GM12878 (cell line): ENCODE results near the gene SRSF3. TPM values are rescaled to one million over a fixed set of nuclear protein-coding genes. Genes with fewer than 3 reads are reported as not detected.

ENCODE experiments used
- BMI1 ChIP-seq: fragments of 450-650 bp; IDR thresholded peaks from 2 replicates; pipeline ENCODE4 v1.6.1; 2016; ENCODE audit warnings: mild to moderate bottlenecking, moderate library complexity, borderline replicate concordance
- CUX1 ChIP-seq: IDR thresholded peaks from 2 replicates; pipeline ENCODE4 v1.6.1; 2012; ENCODE audit warnings: improper control_type of control experiment, low read depth, low read length; ENCODE audit not compliant: insufficient replicate concordance
- KAT2A ChIP-seq: conservative IDR thresholded peaks from 2 replicates; pipeline ENCODE4 v1.6.1; 2011; ENCODE audit warnings: low read depth, low read length; ENCODE audit not compliant: control insufficient read depth
- KLF5 ChIP-seq: fragments of 450-650 bp; IDR thresholded peaks from 2 replicates; pipeline ENCODE4 v1.6.1; 2014; ENCODE audit warnings: mild to moderate bottlenecking; ENCODE audit not compliant: partially characterized antibody
- NFIC ChIP-seq: IDR thresholded peaks from 2 replicates; pipeline ENCODE4 v1.6.1; 2012; ENCODE audit warnings: low read depth, mild to moderate bottlenecking, inconsistent platforms, low read length, moderate library complexity
- PAX5 ChIP-seq: IDR thresholded peaks from 2 replicates; pipeline ENCODE4 v1.6.1; 2011; ENCODE audit warnings: low read depth, low read length, borderline replicate concordance
- POLR2AphosphoS2 ChIP-seq: IDR thresholded peaks from 2 replicates; pipeline ENCODE4 v1.6.1; 2011; ENCODE audit warnings: low read depth, mild to moderate bottlenecking, low read length, improper control_type of control experiment, moderate library complexity
- polyA plus RNA-seq, 11 experiments: library from polyadenylated mRNA; depleted of rRNA in 4 of 11; unstranded in 6 of 11; stranded (reverse) in 5 of 11; fragments of >200 nt; fragmentation: Nextera tagmentation in 4 of 11; fragmentation: Illumina TruSeq in 1 of 11; extraction: Ambion mirVana in 4 of 11; extraction: Trizol in 1 of 11; gene quantifications; 1 replicate in 1 of 11; 2 replicates in 10 of 11; pipeline versions ENCODE4 v1.2.1 to v1.2.3, GENCODE V29; 2011 to 2016; ENCODE audit warnings: inconsistent platforms in 2 of 11, missing spikeins in 2 of 11, low read depth in 1 of 11
- total RNA-seq, 4 experiments: library from RNA; depleted of rRNA in 3 of 4; stranded (reverse); fragments of >200 nt in 3 of 4; fragmentation: Illumina TruSeq in 1 of 4; extraction: Trizol in 1 of 4; gene quantifications; 2 replicates each; pipeline versions ENCODE4 v1.2.1 to v1.2.3, GENCODE V29; 2013 to 2021
- TF ChIP-seq, protein P1 (sequence below): fragments of 450-650 bp; IDR thresholded peaks from 2 replicates; pipeline ENCODE4 v1.6.1; 2016; ENCODE audit warnings: mild to moderate bottlenecking

Gene SRSF3
- total and polyA plus RNA-seq, 10 of the 15 experiments (the other 5 are each of a cell fraction or from before 2014, with no cell fraction given), result 195 to 1,377 (median 493) TPM

- TF ChIP-seq PAX5, result peak; percentile 42; the same call in 1 of the 2 replicates
- no peak for TF ChIP-seq POLR2AphosphoS2
- no peak for TF ChIP-seq BMI1
- no peak for TF ChIP-seq KAT2A
- TF ChIP-seq, protein P1, sequence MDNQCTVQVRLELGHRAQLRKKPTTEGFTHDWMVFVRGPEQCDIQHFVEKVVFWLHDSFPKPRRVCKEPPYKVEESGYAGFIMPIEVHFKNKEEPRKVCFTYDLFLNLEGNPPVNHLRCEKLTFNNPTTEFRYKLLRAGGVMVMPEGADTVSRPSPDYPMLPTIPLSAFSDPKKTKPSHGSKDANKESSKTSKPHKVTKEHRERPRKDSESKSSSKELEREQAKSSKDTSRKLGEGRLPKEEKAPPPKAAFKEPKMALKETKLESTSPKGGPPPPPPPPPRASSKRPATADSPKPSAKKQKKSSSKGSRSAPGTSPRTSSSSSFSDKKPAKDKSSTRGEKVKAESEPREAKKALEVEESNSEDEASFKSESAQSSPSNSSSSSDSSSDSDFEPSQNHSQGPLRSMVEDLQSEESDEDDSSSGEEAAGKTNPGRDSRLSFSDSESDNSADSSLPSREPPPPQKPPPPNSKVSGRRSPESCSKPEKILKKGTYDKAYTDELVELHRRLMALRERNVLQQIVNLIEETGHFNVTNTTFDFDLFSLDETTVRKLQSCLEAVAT, result peak; percentile 78
- peak; percentile 67 for TF ChIP-seq NFIC
- no peak for TF ChIP-seq KLF5
- TF ChIP-seq CUX1, result no peak
These were observed 29.6 kb downstream of the SRSF3 start (continued) for GRCh38 chr6:36623547-36624459.
